Activated CD4-positive, alpha-beta memory T cell treated with anti-CD3 and anti-CD28 coated beads, Interleukin-2, amount 10 ng/mL, durations not matched to agents 7 days and 5 days (primary cell): Measurements from ENCODE around the gene IDH3G. TPM values are rescaled to one million over a fixed set of nuclear protein-coding genes. Genes with fewer than 3 reads are reported as not detected.

Source experiments
- CTCF ChIA-PET: fragments of 350-600 bp; sonication (Branson Sonifier 250); formaldehyde crosslinking; loops from one replicate; lab custom pipeline; 2021; ENCODE audit warnings: antibody characterized with exemption, inconsistent platforms; lab: Charles Lee
- POLR2A ChIA-PET: fragments of 350-600 bp; sonication (Branson Sonifier 250); formaldehyde crosslinking; loops from one replicate; lab custom pipeline; 2021; ENCODE audit warnings: antibody characterized with exemption; lab: Charles Lee
- DNase-seq: peaks from one replicate; pipeline ENCODE4 v3.0.0-alpha.2; 2020
- H3K27ac Mint-ChIP-seq: one replicate; pipeline ENCODE4 v1.8.0; 2021; ENCODE audit warnings: mild to moderate bottlenecking, mixed read lengths
- H3K27me3 Mint-ChIP-seq: one replicate; pipeline ENCODE4 v1.8.0; 2021; ENCODE audit warnings: mixed read lengths
- H3K36me3 Mint-ChIP-seq: one replicate; pipeline ENCODE4 v1.8.0; 2021; ENCODE audit warnings: low read depth, mixed read lengths
- H3K4me1 Mint-ChIP-seq: one replicate; pipeline ENCODE4 v1.8.0; 2021; ENCODE audit warnings: mixed read lengths
- H3K4me3 Mint-ChIP-seq: one replicate; pipeline ENCODE4 v1.8.0; 2021; ENCODE audit warnings: mild to moderate bottlenecking, mixed read lengths
- H3K9me3 Mint-ChIP-seq: one replicate; pipeline ENCODE4 v1.8.0; 2021; ENCODE audit warnings: mixed read lengths
- total RNA-seq, 2 experiments: library from RNA; stranded (reverse); gene quantifications; one replicate each; pipeline ENCODE4 v1.2.3, GENCODE V29; 2021

The IDH3G gene
- total RNA-seq, 2 experiments from 2014 or later: 62.4 to 64.8 TPM

DNA sequence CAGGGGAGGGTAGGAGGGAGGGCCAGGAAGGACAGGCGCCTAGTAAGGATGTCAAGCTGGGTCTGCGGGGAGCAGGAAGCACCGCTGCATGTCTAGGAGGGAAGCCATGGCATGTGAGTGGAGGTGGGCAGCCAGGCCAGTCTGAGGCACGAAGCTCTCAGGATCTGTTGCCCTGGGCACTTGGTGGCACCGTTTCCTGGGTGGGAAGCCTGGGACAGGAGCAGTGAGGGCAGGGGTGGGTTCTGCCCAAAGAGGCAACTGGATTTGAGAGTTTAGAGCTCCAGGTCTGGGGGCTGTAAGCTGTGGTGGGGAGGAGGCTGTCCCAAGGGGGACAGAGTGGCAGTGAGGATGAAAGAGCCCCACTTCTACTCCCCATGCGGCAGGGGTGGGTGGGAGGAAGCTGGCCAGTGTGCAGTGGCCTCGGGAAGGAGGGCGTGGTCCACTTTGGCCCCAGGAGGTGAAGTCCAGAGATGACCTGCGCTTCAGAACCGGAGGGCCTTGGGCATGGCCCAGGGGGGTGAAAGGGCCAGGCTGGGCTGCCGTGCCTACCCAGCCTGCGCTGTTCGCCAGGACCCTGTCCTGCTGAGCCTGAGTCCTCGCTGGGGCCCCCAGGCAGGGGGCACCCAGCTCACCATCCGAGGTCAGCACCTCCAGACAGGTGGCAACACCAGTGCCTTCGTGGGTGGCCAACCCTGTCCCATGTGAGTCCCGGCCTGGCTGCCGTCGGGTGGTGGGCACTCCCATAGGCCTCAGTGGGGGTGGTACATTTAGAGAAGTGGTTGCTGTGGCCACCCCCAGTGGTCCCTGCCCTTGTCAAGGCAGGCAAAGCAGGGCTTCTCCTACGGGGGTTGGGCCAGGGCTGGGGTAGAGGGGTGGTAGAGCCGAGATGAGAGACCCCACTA lies 21.6 kb downstream of the IDH3G start:
- Mint-ChIP-seq H3K4me3 (no peak overlapping the region), H3K27ac (no peak overlapping the region), H3K4me1 (peaks cover 2% of the 10 kb centered on the region), H3K36me3 (no peaks in the 10 kb centered on the region), H3K27me3 (no peaks in the 10 kb centered on the region), H3K9me3 (no peaks in the 10 kb centered on the region)
- CTCF ChIA-PET: no interaction called here
- POLR2A ChIA-PET: no interaction called here
- no peak for DNase-seq

DNA sequence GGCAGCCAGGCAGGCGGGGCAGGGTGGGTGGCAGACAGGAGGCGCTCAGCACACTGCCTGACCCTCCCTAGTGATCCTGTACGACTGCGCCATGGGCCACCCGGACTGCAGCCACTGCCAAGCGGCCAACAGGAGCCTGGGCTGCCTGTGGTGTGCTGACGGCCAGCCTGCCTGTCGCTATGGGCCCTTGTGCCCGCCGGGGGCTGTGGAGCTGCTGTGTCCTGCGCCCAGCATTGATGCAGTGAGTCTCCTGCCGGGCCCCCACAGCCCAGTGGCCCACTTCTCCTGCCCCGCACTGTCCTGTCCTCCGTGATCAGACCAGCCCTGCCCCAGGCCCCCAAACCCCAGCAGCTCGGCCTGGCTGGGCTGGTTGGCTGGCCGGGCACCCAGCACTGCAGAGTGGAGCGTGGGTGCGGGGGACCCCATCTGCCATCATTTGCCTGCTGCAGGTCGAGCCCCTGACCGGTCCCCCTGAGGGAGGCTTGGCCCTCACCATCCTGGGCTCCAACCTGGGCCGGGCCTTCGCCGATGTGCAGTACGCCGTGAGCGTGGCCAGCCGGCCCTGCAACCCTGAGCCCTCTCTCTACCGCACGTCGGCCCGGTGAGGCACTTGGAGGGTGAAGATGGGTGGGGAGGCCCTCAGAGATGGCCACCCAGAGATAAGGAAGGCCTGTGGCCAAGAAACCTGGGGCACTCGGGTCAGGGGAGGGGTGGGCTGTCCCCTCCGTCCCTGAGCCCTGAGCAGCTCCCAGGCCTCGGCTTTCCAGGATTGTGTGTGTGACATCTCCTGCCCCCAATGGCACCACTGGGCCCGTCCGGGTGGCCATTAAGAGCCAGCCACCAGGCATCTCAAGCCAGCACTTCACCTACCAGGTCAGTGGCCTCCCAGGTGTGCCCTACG lies 22.5 kb downstream of the IDH3G start:
- DNase-seq: no peak
- H3K4me1 Mint-ChIP-seq: peaks cover 2% of the 10 kb centered on the region
- no peaks in the 10 kb centered on the region for H3K27me3 Mint-ChIP-seq
- POLR2A ChIA-PET: no interaction called here
- CTCF ChIA-PET: no interaction called here
- H3K27ac Mint-ChIP-seq: no peak overlapping the region
- no peak overlapping the region for H3K4me3 Mint-ChIP-seq
- H3K9me3 Mint-ChIP-seq: no peaks in the 10 kb centered on the region
- no peaks in the 10 kb centered on the region for H3K36me3 Mint-ChIP-seq

DNA sequence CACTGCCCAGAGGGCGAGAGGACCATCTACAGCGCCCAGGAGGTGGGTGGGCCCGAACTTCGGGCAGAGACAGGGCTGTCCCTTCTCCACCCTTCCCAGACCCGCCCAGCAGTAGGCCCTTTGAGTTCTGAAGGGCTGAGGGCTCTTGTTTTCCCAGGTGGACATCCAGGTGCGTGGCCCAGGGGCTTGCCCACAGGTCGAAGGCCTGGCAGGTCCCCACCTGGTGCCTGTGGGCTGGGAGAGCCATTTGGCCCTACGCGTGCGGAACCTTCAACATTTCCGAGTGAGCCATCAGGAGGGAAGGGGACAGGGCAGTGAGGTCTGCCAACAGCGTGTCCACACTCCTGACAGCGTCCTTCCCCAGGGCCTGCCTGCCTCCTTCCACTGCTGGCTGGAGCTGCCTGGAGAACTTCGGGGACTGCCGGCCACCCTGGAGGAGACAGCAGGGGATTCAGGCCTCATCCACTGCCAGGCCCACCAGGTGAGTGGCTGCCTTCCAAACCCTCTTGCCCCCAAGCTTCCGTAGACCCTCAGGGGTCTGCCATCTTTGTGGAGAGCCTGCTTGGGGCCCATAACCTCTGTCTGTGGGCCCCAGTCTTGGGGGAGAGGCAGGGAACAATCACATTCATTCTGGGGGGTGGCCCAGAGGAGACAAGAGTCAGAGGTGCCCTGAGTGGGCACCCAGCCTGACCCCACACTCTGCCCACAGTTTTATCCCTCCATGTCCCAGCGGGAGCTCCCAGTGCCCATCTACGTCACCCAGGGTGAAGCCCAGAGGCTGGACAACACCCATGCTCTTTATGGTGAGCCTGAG lies 23.4 kb downstream of the IDH3G start:
- Mint-ChIP-seq H3K27ac (no peak overlapping the region), H3K4me1 (peaks cover 2% of the 10 kb centered on the region), H3K9me3 (no peaks in the 10 kb centered on the region), H3K36me3 (no peaks in the 10 kb centered on the region), H3K27me3 (no peaks in the 10 kb centered on the region), H3K4me3 (no peak overlapping the region)
- ChIA-PET POLR2A (no interaction called here), CTCF (no interaction called here)
- DNase-seq: no peak

DNA sequence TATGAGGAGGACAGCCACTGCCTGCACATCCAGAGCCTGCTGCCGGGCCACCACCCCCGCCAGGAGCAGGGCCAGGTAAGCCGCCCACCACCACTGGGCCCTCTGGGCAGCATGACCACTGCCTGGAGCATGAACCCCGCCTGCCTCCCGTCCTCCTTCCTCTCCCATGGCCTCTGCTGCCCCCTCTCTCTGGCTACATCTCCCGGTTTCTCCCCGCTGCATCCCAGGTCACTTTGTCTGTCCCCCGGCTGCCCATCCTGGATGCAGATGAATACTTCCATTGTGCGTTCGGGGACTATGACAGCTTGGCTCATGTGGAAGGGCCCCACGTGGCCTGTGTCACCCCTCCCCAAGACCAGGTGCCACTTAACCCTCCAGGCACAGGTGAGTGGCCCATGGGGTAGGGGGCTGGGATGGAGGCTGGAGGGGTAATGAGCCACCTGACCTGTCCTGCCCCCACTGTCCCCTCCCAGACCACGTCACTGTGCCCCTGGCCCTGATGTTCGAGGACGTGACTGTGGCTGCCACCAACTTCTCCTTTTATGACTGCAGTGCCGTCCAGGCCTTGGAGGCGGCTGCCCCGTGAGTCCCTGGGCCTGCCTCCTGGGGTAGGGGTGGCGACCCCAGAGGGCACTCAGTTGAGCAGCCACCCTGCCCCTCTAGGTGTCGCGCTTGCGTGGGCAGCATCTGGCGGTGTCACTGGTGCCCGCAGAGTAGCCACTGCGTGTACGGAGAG lies 24.1 kb downstream of the IDH3G start:
- CTCF ChIA-PET: no interaction called here
- no peak for DNase-seq

DNA sequence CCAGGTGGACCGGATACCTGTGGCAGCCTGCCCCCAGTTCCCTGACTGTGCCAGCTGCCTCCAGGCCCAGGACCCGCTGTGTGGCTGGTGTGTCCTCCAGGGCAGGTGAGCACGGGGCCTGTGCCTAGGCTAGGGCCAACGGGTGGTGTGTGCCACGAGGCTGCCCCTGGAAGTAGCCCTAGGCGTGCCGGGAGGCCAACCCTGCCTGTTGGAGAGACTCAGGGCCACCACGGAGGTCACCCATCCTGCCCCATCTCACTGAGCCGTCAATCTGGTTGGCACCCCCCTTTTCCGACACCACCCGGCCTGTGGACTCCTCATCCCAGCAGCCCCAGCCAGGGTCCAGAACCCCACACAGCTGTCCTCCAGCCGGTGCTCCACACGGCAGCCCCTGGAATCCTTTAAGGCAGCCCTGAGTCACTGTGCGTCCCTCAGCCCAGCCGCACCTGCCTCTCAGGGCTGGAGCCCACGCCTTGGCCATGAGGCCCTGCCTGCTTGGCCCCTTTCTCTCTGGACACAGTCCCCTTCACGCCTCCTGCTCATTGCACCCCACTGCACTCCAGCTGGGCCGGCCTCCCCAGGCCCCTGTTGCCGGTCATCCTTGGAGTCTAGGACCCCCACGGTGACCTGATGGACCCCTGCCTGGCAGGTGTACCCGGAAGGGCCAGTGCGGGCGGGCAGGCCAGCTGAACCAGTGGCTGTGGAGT lies 24.9 kb downstream of the IDH3G start:
- ChIA-PET POLR2A (no interaction called here), CTCF (no interaction called here)
- no peak for DNase-seq
- Mint-ChIP-seq H3K27ac (no peak overlapping the region), H3K4me3 (no peak overlapping the region), H3K4me1 (peaks cover 2% of the 10 kb centered on the region), H3K27me3 (no peaks in the 10 kb centered on the region), H3K9me3 (no peaks in the 10 kb centered on the region), H3K36me3 (no peaks in the 10 kb centered on the region)

More for the DNA sequence above, 24.1 kb downstream of the IDH3G start:
- Mint-ChIP-seq H3K36me3 (no peaks in the 10 kb centered on the region), H3K27ac (no peak overlapping the region), H3K9me3 (no peaks in the 10 kb centered on the region), H3K4me3 (no peak overlapping the region), H3K4me1 (peaks cover 2% of the 10 kb centered on the region), H3K27me3 (no peaks in the 10 kb centered on the region)
- POLR2A ChIA-PET: no interaction called here

DNA sequence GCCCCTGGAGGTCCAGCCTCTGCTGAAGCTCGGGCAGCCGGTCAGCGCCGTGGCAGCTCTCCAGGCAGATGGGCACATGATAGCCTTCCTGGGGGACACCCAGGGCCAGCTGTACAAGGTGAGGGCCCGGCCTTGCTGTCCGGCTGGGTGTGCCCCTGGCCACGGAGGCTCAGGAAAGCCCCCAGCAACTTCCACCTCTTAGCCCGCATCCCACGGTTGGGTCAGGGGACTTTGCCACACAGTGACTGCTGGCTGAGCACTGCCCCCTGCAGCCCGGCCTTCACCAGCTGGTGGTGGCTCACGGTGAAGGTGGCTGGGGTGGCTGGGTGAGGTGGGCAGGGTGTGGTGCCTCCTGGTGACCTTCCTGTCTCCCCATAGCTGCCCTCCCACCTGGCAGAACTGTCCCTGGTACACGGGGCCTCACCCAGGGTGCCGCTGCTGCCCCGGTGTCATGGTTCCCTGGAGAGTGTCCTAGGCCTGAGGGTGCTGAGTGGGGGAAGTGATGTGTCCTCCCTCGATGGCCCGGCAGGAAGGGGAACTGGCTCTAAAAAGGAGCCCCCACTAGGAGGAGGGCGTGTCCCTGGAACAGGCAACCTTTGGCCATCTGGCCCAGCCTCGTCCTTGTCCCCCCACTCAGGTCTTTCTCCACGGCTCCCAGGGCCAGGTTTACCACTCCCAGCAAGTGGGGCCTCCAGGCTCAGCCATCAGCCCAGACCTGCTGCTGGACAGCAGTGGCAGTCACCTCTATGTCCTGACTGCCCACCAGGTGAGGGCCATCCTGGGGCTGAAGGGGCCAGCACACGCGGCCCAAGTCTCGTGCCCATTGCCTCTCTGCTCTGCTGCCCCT lies 25.6 kb downstream of the IDH3G start:
- Mint-ChIP-seq H3K27me3 (no peaks in the 10 kb centered on the region), H3K4me3 (no peak overlapping the region), H3K4me1 (peaks cover 6% of the 10 kb centered on the region), H3K9me3 (no peaks in the 10 kb centered on the region), H3K27ac (no peak overlapping the region), H3K36me3 (no peaks in the 10 kb centered on the region)
- DNase-seq: no peak
- CTCF ChIA-PET: no interaction called here
- POLR2A ChIA-PET: no interaction called here

DNA sequence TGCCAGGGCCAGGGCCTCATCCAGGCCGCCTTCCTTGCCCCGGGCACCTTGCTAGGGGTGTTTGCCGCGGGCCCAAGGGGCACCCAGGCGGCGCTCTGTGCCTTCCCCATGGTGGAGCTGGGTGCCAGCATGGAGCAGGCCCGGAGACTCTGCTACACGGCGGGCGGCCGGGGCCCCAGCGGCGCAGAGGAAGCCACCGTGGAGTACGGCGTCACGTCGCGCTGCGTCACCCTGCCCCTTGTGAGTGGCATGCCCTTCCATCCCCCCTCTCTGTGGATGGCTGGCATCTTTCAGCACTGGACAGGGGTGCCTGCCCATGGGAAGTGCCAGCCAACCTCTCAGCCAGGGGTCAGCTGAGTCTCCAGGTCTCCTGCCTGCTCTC lies 26.5 kb downstream of the IDH3G start:
- POLR2A ChIA-PET: no interaction called here
- Mint-ChIP-seq H3K27me3 (no peaks in the 10 kb centered on the region), H3K27ac (no peak overlapping the region), H3K36me3 (no peaks in the 10 kb centered on the region), H3K4me1 (peaks cover 6% of the 10 kb centered on the region), H3K4me3 (no peak overlapping the region), H3K9me3 (no peaks in the 10 kb centered on the region)
- CTCF ChIA-PET: no interaction called here
- no peak for DNase-seq

DNA sequence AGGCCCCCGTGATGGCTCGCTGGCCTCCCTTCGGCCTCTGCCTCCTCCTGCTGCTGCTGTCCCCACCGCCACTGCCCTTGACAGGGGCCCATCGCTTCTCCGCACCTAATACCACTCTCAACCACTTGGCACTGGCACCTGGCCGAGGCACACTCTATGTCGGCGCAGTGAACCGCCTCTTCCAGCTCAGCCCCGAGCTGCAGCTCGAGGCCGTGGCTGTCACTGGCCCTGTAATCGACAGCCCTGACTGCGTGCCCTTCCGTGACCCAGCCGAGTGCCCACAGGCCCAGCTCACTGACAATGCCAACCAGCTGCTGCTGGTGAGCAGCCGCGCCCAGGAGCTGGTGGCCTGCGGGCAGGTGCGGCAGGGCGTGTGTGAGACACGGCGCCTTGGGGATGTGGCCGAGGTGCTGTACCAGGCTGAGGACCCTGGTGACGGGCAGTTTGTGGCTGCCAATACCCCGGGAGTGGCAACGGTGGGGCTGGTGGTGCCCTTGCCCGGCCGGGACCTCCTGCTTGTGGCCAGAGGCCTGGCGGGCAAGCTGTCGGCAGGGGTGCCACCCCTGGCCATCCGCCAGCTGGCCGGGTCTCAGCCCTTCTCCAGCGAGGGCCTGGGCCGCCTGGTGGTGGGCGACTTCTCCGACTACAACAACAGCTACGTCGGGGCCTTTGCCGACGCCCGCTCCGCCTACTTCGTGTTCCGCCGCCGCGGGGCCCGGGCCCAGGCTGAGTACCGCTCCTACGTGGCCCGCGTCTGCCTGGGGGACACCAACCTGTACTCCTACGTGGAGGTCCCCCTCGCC lies 27.1 kb downstream of the IDH3G start:
- H3K4me3 Mint-ChIP-seq: no peak overlapping the region
- no peaks in the 10 kb centered on the region for H3K36me3 Mint-ChIP-seq
- no peak for DNase-seq
- H3K4me1 Mint-ChIP-seq: peaks cover 6% of the 10 kb centered on the region
- ChIA-PET POLR2A (no interaction called here), CTCF (interaction anchor here (1.7 kb wide), 1 partner anchor 181 kb away, joined by 5 read pairs; no protein-coding TSS in a partner anchor)
- no peak overlapping the region for H3K27ac Mint-ChIP-seq
- no peaks in the 10 kb centered on the region for H3K9me3 Mint-ChIP-seq
- no peaks in the 10 kb centered on the region for H3K27me3 Mint-ChIP-seq

DNA sequence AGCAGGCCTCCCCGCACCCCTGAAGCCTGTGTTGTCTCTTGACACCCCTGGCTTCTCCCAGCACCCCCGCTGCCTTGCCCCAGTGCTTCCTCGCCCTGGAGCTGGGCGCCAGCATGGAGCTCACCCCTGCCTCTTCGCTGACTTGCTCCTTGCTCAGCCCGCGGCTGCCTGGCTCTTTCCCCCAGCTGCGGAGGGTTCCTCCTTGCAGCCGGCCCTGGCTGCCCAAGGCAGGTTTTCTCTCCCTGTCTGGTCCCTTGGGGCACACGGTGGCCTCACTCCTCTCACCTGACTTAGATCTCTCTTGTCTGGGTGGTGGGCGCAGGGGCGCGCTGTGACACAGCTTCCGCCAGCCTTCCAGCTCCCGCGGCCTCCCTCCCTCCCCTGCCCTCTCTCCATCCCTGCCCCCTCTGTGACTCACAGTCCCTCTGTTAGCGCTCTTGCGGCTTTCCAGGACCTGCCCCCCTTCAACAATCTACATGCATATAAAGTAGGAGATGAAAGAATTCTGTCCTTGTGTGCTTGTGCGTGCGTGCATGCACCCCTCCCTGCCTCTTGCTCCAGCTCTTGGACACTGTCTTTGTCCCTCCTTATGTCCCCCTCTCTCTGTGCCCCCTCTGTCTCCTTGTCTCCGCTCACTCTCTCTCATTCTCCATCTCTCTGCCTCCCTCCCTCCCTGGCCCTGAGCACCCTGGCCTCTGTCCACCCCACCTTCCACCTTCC lies 27.9 kb downstream of the IDH3G start:
- Mint-ChIP-seq H3K4me1 (peaks cover 6% of the 10 kb centered on the region), H3K9me3 (no peaks in the 10 kb centered on the region), H3K27ac (no peak overlapping the region), H3K4me3 (no peak overlapping the region), H3K27me3 (no peaks in the 10 kb centered on the region), H3K36me3 (no peaks in the 10 kb centered on the region)
- ChIA-PET POLR2A (no interaction called here), CTCF (interaction anchor here (0.5 to 1.7 kb wide), 2 partner anchors 176 to 181 kb away, joined by 3 to 5 read pairs; no protein-coding TSS in a partner anchor)
- no peak for DNase-seq
